Nephron progenitor cell (in vitro differentiated cells): Measurements from ENCODE around the gene MN1.

Source experiments
- DNase-seq: peaks from one replicate; pipeline ENCODE4 v3.0.0; 2021
- H3K27ac Mint-ChIP-seq: 2 replicates; pipeline ENCODE4 v1.8.0; 2021; ENCODE audit warnings: mild to moderate bottlenecking, moderate library complexity, mixed read lengths
- H3K27me3 Mint-ChIP-seq: 2 replicates; pipeline ENCODE4 v1.8.0; 2021; ENCODE audit warnings: mild to moderate bottlenecking, low read depth, mixed read lengths; ENCODE audit not compliant: poor library complexity
- H3K36me3 Mint-ChIP-seq: 2 replicates; pipeline ENCODE4 v1.8.0; 2021; ENCODE audit warnings: low read depth, mixed read lengths
- H3K4me1 Mint-ChIP-seq: 2 replicates; pipeline ENCODE4 v1.8.0; 2021; ENCODE audit warnings: mixed read lengths
- H3K4me3 Mint-ChIP-seq: 2 replicates; pipeline ENCODE4 v1.8.0; 2021; ENCODE audit warnings: mild to moderate bottlenecking, moderate library complexity, mixed read lengths
- H3K9me3 Mint-ChIP-seq: 2 replicates; pipeline ENCODE4 v1.8.0; 2021; ENCODE audit warnings: mild to moderate bottlenecking, moderate library complexity, mixed read lengths
- CTCF ChIP-seq: fragments of 200-600 bp; sonication (generic); IDR thresholded peaks from 2 replicates; pipeline ENCODE4 v1.5.0; 2021; ENCODE audit warnings: antibody characterized with exemption

The MN1 gene

GRCh38 chr22:27734066-27734465, 67.5 kb downstream of the MN1 start:
- no peak overlapping the region for H3K27ac Mint-ChIP-seq
- H3K4me3 Mint-ChIP-seq: no peak overlapping the region
- peaks cover 6% of the 10 kb centered on the region for H3K36me3 Mint-ChIP-seq
- H3K9me3 Mint-ChIP-seq: peaks cover 23% of the 10 kb centered on the region
- TF ChIP-seq CTCF: no peak
- DNase-seq: no peak
- peaks cover 42% of the 10 kb centered on the region for H3K27me3 Mint-ChIP-seq
- peaks cover 10% of the 10 kb centered on the region for H3K4me1 Mint-ChIP-seq

- Mint-ChIP-seq H3K27ac (no peak overlapping the region), H3K27me3 (peaks cover 40% of the 10 kb centered on the region), H3K36me3 (peaks cover 6% of the 10 kb centered on the region), H3K4me1 (peaks cover 22% of the 10 kb centered on the region), H3K4me3 (no peak overlapping the region), H3K9me3 (peaks cover 16% of the 10 kb centered on the region)
- no peak for TF ChIP-seq CTCF
- DNase-seq: no peak
Measured at GRCh38 chr22:27732841-27733240, 68.7 kb downstream of the MN1 start.

- peaks cover 11% of the 10 kb centered on the region for H3K9me3 Mint-ChIP-seq
- peaks cover 27% of the 10 kb centered on the region for H3K4me1 Mint-ChIP-seq
- no peak overlapping the region for H3K4me3 Mint-ChIP-seq
- no peak for DNase-seq
- TF ChIP-seq CTCF: no peak
- peaks cover 40% of the 10 kb centered on the region for H3K27me3 Mint-ChIP-seq
- peaks cover 6% of the 10 kb centered on the region for H3K36me3 Mint-ChIP-seq
- H3K27ac Mint-ChIP-seq: no peak overlapping the region
Measured at GRCh38 chr22:27732391-27732790, 69.2 kb downstream of the MN1 start.

- H3K9me3 Mint-ChIP-seq: peaks cover 4% of the 10 kb centered on the region
- DNase-seq: no peak
- no peak overlapping the region for H3K27ac Mint-ChIP-seq
- peaks cover 32% of the 10 kb centered on the region for H3K4me1 Mint-ChIP-seq
- H3K4me3 Mint-ChIP-seq: no peak overlapping the region
- no peak for TF ChIP-seq CTCF
- H3K36me3 Mint-ChIP-seq: peaks cover 2% of the 10 kb centered on the region
- H3K27me3 Mint-ChIP-seq: peaks cover 39% of the 10 kb centered on the region
Measured at GRCh38 chr22:27731621-27732020, 69.9 kb downstream of the MN1 start.

GRCh38 chr22:27730641-27731433, 70.7 kb downstream of the MN1 start:
- Mint-ChIP-seq H3K36me3 (no peaks in the 10 kb centered on the region), H3K27me3 (peaks cover 38% of the 10 kb centered on the region), H3K27ac (no peak overlapping the region), H3K9me3 (peaks cover 2% of the 10 kb centered on the region), H3K4me3 (no peak overlapping the region), H3K4me1 (peaks cover 37% of the 10 kb centered on the region)
- no peak for TF ChIP-seq CTCF
- peak; percentile 22 for DNase-seq

GRCh38 chr22:27729246-27729645, 72.3 kb downstream of the MN1 start:
- no peak for TF ChIP-seq CTCF
- Mint-ChIP-seq H3K27ac (peak overlapping the region; percentile 61), H3K9me3 (peaks cover 14% of the 10 kb centered on the region), H3K27me3 (peaks cover 36% of the 10 kb centered on the region), H3K4me1 (peaks cover 37% of the 10 kb centered on the region), H3K4me3 (no peak overlapping the region), H3K36me3 (no peaks in the 10 kb centered on the region)
- no peak for DNase-seq
